Prostate gland (tissue), 2 donors: ENCODE data around the gene ALDH4A1. TPM values are rescaled to one million over a fixed set of nuclear protein-coding genes. Genes with fewer than 3 reads are reported as not detected.

Source experiments
- DNase-seq: peaks from one replicate; pipeline ENCODE4 v3.0.0-alpha.2; 2019; ENCODE audit warnings: low spot score
- H3K27ac ChIP-seq, 2 donors: fragments of 200-600 bp; sonication (generic); 2 replicates each; pipeline ENCODE4 v1.5.1; 2017 to 2019
- H3K27me3 ChIP-seq: fragments of 200-600 bp; sonication (generic); replicated peaks from 2 replicates; pipeline ENCODE4 v1.5.1; 2019; ENCODE audit not compliant: insufficient read depth
- H3K36me3 ChIP-seq, 2 donors: fragments of 200-600 bp; sonication (generic); 1 replicate in 1 of 2; 2 replicates in 1 of 2; pipeline versions ENCODE4 v1.5.1 to v1.8.1; 2017 to 2019
- H3K4me1 ChIP-seq: fragments of 200-600 bp; sonication (generic); replicated peaks from 2 replicates; pipeline ENCODE4 v1.5.1; 2019
- H3K4me3 ChIP-seq, 2 donors: fragments of 200-600 bp; sonication (generic); 2 replicates each; pipeline ENCODE4 v1.5.1; 2017 to 2019
- H3K9me3 ChIP-seq: fragments of 200-600 bp; sonication (generic); 2 replicates; pipeline ENCODE4 v1.5.1; 2017
- POLR2A ChIP-seq: fragments of 450-650 bp; IDR thresholded peaks from one replicate; pipeline ENCODE4 v1.6.1; 2016; ENCODE audit warnings: antibody characterized with exemption, mild to moderate bottlenecking
- POLR2AphosphoS5 ChIP-seq: sonication (generic); formaldehyde crosslinking; IDR thresholded peaks from one replicate; pipeline ENCODE4 v1.6.1; 2017; ENCODE audit warnings: antibody characterized with exemption
- WGBS: methylation state at CpG from one replicate; pipeline ENCODE4 v1.1.5; 2018; 5-methylcytosine and 5-hydroxymethylcytosine counted together
- intact Hi-C: fragments of 100-400 bp; cut with DNase I; formaldehyde crosslinking; loops from one replicate; pipeline ENCODE4 v1.14.2; 2022
- total RNA-seq, 2 donors: library from RNA; depleted of rRNA; stranded (reverse); fragments of >200 nt; gene quantifications; one replicate each; pipeline ENCODE4 v1.1.0, GENCODE V29; 2016
- TF ChIP-seq, protein P1 (sequence below), 4 experiments: fragments of 200-600 bp in 2 of 4; fragments of 450-650 bp in 2 of 4; sonication (generic) in 2 of 4; IDR thresholded peaks; 1 replicate in 3 of 4; 2 replicates in 1 of 4; pipeline ENCODE4 v1.5.1; 2016 to 2019; ENCODE audit warnings: antibody characterized with exemption in 4 of 4, mild to moderate bottlenecking in 2 of 4, moderate library complexity in 2 of 4

ALDH4A1 gene
- 10 to 100 TPM; 15.7 to 58.4 TPM for total RNA-seq

DNA sequence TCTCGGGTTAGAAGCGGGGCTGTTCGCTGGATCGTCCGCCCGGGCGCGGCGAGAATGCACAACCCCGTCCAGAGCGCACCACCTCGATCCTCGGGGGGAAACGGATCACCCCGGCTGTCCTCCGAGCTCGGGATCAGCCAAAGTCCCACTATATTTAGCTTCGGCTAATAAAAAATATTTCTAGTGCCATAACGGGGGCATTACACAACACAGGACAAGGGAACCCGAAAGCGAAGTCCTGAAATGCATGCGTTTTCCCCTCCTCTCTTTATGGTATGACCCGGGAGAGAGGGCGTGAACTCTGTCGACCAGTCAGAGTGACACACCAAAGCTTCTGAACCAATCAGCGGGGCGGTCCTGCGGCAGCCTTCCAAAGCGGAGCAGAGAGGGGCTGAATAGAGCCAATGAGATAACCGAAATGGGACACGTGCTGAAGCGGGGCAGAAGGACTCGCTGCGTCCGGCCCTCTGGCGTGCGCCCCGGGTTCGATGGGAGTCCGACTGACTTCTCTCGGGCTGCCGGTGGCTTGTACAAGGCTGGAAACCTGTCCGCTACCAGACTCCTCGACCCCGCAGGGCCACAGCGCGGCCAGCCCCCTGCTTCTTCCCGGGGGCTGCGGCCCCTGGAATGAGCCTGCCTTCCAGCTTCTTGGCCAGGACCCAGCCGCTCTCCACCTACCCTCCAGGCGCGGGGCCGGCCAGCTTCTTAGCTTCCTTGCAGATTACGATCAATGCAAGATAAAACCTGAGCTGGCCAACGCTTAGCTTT, at the start of gene ALDH4A1:
Gene ALDH4A1, minus strand, starts transcription at position 33 of the 768 bp plus-strand sequence. Its CDS starts 32 bp downstream, at position 1.
- Histone ChIP-seq H3K9me3 (no peaks in the 10 kb centered on the region), H3K4me3 (peak within 1 kb of the TSS; percentile 71 to 78), H3K27ac (peak within 1 kb of the TSS; percentile 84 to 94), H3K36me3 (no peaks in the 10 kb centered on the region), H3K27me3 (no peaks in the 10 kb centered on the region), H3K4me1 (peaks cover 24% of the 10 kb centered on the region)
- intact Hi-C loops = loop anchor here (10.0 kb wide), 2 partner anchors 52 to 332 kb away; partner anchors contain the start of gene IFFO2
- WGBS = under 1% methylated on average over 52 of the region's 55 CpGs
- peak; percentile 99 for DNase-seq
- TF ChIP-seq, protein P1, sequence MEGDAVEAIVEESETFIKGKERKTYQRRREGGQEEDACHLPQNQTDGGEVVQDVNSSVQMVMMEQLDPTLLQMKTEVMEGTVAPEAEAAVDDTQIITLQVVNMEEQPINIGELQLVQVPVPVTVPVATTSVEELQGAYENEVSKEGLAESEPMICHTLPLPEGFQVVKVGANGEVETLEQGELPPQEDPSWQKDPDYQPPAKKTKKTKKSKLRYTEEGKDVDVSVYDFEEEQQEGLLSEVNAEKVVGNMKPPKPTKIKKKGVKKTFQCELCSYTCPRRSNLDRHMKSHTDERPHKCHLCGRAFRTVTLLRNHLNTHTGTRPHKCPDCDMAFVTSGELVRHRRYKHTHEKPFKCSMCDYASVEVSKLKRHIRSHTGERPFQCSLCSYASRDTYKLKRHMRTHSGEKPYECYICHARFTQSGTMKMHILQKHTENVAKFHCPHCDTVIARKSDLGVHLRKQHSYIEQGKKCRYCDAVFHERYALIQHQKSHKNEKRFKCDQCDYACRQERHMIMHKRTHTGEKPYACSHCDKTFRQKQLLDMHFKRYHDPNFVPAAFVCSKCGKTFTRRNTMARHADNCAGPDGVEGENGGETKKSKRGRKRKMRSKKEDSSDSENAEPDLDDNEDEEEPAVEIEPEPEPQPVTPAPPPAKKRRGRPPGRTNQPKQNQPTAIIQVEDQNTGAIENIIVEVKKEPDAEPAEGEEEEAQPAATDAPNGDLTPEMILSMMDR (IDR thresholded peaks at IDR 0.05) = peak in 2 of 4 experiments; percentile 12 to 19
- TF ChIP-seq POLR2AphosphoS5 (peak; percentile 94), POLR2A (peak; percentile 75)

GRCh38 chr1:18951818-18952391, 49.5 kb upstream of the ALDH4A1 start:
- Histone ChIP-seq H3K27me3 (no peaks in the 10 kb centered on the region), H3K9me3 (no peaks in the 10 kb centered on the region), H3K4me1 (peaks cover 46% of the 10 kb centered on the region), H3K36me3 (no peaks in the 10 kb centered on the region), H3K4me3 (no peak overlapping the region), H3K27ac (peak overlapping the region; percentile 84 to 91)
- 65% methylated on average over 8 of the region's 8 CpGs for WGBS
- intact Hi-C loops = loop anchor here (2.0 to 10.0 kb wide), 3 partner anchors 29 to 145 kb away; partner anchors contain the start of gene ALDH4A1
- TF ChIP-seq, protein P1 (IDR thresholded peaks at IDR 0.05) = no peak
- TF ChIP-seq POLR2AphosphoS5 = no peak
- no peak for DNase-seq

DNA sequence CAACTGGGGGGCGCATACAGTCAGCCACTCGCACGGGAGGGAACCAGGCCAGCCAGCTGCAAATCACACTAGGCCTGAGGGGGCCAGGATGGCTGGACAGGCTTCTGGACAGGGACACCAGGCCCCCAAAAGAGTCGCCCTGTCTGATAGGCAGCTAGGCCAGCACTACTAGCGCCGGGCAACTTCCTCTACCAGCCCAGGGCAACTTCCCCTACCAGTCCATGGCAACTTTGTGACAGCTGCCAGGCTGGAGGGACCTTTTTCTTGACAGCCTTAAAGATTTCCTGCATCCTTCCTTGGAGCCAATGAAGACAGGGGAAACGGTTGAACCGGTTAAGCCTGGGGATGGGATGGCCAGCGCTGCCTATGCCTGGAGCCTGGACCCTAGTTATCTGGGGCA, 49.1 kb upstream of the ALDH4A1 start:
- H3K4me3 ChIP-seq = no peak overlapping the region
- H3K9me3 ChIP-seq = no peaks in the 10 kb centered on the region
- intact Hi-C loops = loop anchor here (2.0 to 10.0 kb wide), 3 partner anchors 29 to 146 kb away; partner anchors contain the start of gene ALDH4A1
- H3K4me1 ChIP-seq = peaks cover 46% of the 10 kb centered on the region
- no peaks in the 10 kb centered on the region for H3K36me3 ChIP-seq
- no peak for TF ChIP-seq POLR2AphosphoS5
- no peak for TF ChIP-seq POLR2A
- TF ChIP-seq, protein P1 (IDR thresholded peaks at IDR 0.05) = no peak
- no peaks in the 10 kb centered on the region for H3K27me3 ChIP-seq
- H3K27ac ChIP-seq = peak overlapping the region; percentile 84 to 91
- WGBS = 67% methylated on average over 9 of the region's 9 CpGs
- DNase-seq = no peak

DNA sequence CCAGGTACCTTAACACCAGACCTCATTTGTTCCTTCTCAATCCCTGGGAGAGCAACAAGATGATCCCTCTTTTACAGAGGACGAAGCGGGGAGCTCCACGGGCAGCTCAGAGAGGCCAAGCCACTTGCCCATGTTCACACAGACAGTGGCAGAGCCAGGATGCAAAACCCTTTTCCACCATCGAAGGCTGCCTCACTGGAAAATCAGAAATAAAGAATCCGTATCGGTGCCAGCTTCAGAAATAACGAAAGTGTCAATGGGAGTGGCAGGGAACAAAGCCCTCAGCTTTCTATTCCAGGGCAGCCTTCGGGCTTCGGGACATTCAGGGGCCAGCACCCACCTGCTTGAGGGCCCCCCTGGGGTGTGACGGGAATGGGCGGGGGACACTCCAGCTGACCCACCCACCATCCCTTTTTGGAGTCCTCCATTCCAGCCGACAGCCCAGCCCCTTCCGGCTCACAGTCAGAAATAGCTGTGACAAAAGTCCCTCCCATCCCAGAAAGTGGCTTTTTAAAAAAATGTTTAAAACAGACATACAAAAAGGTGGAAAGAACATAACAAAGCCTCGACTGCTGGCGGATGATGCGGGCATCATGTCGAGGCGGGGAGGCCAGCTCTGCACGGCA, 48.2 kb upstream of the ALDH4A1 start:
- Histone ChIP-seq H3K27me3 (no peaks in the 10 kb centered on the region), H3K27ac (peak overlapping the region; percentile 84 to 91), H3K4me3 (peak overlapping the region in 1 of 2 donors; percentile 14), H3K36me3 (no peaks in the 10 kb centered on the region), H3K9me3 (no peaks in the 10 kb centered on the region), H3K4me1 (peaks cover 52% of the 10 kb centered on the region)
- intact Hi-C loops = loop anchor here (2.0 to 10.0 kb wide), 3 partner anchors 28 to 147 kb away; partner anchors contain the start of gene ALDH4A1
- TF ChIP-seq, protein P1 (IDR thresholded peaks at IDR 0.05) = no peak
- TF ChIP-seq POLR2A (peak; percentile 58), POLR2AphosphoS5 (peak; percentile 50)
- peak; percentile 55 for DNase-seq
- 28% methylated on average over 19 of the region's 19 CpGs for WGBS
